ENCODE results near the gene VIPR1.

DNA sequence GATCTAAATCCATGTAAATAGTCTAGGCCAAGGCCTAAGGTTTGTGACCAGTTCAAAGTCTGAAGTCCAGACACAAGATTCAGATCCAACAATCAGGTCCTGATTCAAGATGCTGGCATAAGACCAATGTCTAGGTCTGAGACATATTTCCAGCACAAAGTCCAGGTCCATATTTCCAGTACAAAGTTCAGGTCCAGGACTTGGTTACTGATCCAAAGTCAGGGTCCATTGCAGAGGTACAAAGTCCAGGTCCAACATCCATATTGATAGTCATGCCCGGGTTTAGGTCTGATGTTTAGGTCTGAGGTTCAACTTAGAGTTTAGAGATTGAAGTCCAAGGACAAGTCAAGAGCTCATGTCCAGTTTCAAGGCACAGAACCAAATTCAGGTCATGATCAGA, 39.4 kb upstream of the VIPR1 start:
- TF ChIP-seq, protein P1, sequence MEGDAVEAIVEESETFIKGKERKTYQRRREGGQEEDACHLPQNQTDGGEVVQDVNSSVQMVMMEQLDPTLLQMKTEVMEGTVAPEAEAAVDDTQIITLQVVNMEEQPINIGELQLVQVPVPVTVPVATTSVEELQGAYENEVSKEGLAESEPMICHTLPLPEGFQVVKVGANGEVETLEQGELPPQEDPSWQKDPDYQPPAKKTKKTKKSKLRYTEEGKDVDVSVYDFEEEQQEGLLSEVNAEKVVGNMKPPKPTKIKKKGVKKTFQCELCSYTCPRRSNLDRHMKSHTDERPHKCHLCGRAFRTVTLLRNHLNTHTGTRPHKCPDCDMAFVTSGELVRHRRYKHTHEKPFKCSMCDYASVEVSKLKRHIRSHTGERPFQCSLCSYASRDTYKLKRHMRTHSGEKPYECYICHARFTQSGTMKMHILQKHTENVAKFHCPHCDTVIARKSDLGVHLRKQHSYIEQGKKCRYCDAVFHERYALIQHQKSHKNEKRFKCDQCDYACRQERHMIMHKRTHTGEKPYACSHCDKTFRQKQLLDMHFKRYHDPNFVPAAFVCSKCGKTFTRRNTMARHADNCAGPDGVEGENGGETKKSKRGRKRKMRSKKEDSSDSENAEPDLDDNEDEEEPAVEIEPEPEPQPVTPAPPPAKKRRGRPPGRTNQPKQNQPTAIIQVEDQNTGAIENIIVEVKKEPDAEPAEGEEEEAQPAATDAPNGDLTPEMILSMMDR (IDR thresholded peaks at IDR 0.05): no peak
- no peak for TF ChIP-seq POLR2A (IDR thresholded peaks at IDR 0.05)
- no peak for TF ChIP-seq EP300 (IDR thresholded peaks at IDR 0.05)
